ENCODE measurements around the gene OXER1. TPM values are rescaled to one million over a fixed set of nuclear protein-coding genes. Genes with fewer than 3 reads are reported as not detected.
A peak's percentile ranks its signal among the peaks of the same experiment; 100 is the strongest.

OXER1 gene
- under 1 TPM in 1 of 2 experiments, not detected in 1; 0.22 TPM for total RNA-seq
- polyA plus RNA-seq, result under 1 TPM in 2 of 3 donors, not detected in 1; 0.20 to 0.22 TPM
- 0 to 0.49 (median 0.20) reads per million in 6 experiments for total RNA-seq

- H3K27ac Mint-ChIP-seq, result peak within 1 kb of the TSS in 6 of 10 donors; percentile 27 to 73 (median 56)
- H3K27me3 Mint-ChIP-seq, result no peaks in the 10 kb centered on the region
- peaks cover 0 to 8% (median 1%) of the 10 kb centered on the region in 3 donors for H3K36me3 Mint-ChIP-seq
- no peak within 1 kb of the TSS for H3K4me3 Mint-ChIP-seq
- DNase-seq, result no peak
- POLR2A ChIA-PET, result no interaction called here
- H3K4me1 Mint-ChIP-seq, result peaks cover 0 to 11% (median under 1%) of the 10 kb centered on the region in 4 donors
- no peak for ATAC-seq
- no peaks in the 10 kb centered on the region for H3K9me3 Mint-ChIP-seq
Observed at GRCh38 chr2:42764096-42764495, at the start of gene OXER1. Gene OXER1 (minus strand): TSS chr2:42764135. CDS start chr2:42764062, 73 bp downstream.

- Mint-ChIP-seq H3K27me3 (peaks cover 0 to 2% (median 0%) of the 10 kb centered on the region in 5 donors), H3K4me1 (peaks cover 12 to 20% (median 17%) of the 10 kb centered on the region in 4 donors), H3K4me3 (peak overlapping the region in 9 of 10 donors; percentile 26 to 82 (median 71)), H3K27ac (peak overlapping the region in 3 of 10 donors; percentile 27 to 86 (median 76)), H3K36me3 (peaks cover 0 to 4% (median 0%) of the 10 kb centered on the region in 3 donors), H3K9me3 (peaks cover 0 to 6% (median 0%) of the 10 kb centered on the region in 9 donors)
- POLR2A ChIA-PET, result interaction anchor here (0.9 to 1.6 kb wide), 2 partner anchors 158 to 412 kb away, joined by 3 to 4 read pairs; no protein-coding TSS in a partner anchor
- no peak for ATAC-seq
- no peak for DNase-seq
Observed at GRCh38 chr2:42812899-42813479, 49.1 kb upstream of the OXER1 start.

- ATAC-seq (peak; percentile 9 to 22), DNase-seq (peak in 8 of 10 donors; percentile 19 to 60 (median 48))
- POLR2A ChIA-PET, result interaction anchor here (0.5 to 3.7 kb wide), 39 partner anchors 9 to 1550 kb away, joined by 3 to 41 read pairs (median 5); partner anchors contain the start of genes HAAO, KCNG3, PLEKHH2 and PPM1B
- Mint-ChIP-seq H3K4me1 (peaks cover 12 to 20% (median 17%) of the 10 kb centered on the region in 4 donors), H3K36me3 (peaks cover 0 to 4% (median 0%) of the 10 kb centered on the region in 3 donors), H3K4me3 (peak overlapping the region; percentile 87 to 99 (median 96)), H3K27ac (peak overlapping the region; percentile 97 to 100 (median 99)), H3K27me3 (peaks cover 0 to 2% (median 0%) of the 10 kb centered on the region in 5 donors), H3K9me3 (peaks cover 0 to 6% (median 0%) of the 10 kb centered on the region in 9 donors)
Observed at GRCh38 chr2:42810971-42811811, 47.3 kb upstream of the OXER1 start.

GRCh38 chr2:42810121-42810970, 46.4 kb upstream of the OXER1 start:
- DNase-seq (peak; percentile 86 to 99 (median 96)), ATAC-seq (peak; percentile 76 to 79)
- POLR2A ChIA-PET, result interaction anchor here (0.5 to 3.7 kb wide), 43 partner anchors 10 to 1551 kb away, joined by 3 to 41 read pairs (median 5); partner anchors contain the start of genes HAAO, KCNG3, PLEKHH2 and PPM1B
- H3K27me3 Mint-ChIP-seq, result peaks cover 0 to 2% (median 0%) of the 10 kb centered on the region in 5 donors
- H3K4me1 Mint-ChIP-seq, result peaks cover 12 to 20% (median 17%) of the 10 kb centered on the region in 4 donors
- H3K4me3 Mint-ChIP-seq, result peak overlapping the region; percentile 87 to 99 (median 96)
- peaks cover 0 to 6% (median 0%) of the 10 kb centered on the region in 9 donors for H3K9me3 Mint-ChIP-seq
- peaks cover 0 to 4% (median 0%) of the 10 kb centered on the region in 3 donors for H3K36me3 Mint-ChIP-seq
- H3K27ac Mint-ChIP-seq, result peak overlapping the region; percentile 97 to 100 (median 99)

- peaks cover 12 to 20% (median 17%) of the 10 kb centered on the region in 4 donors for H3K4me1 Mint-ChIP-seq
- H3K36me3 Mint-ChIP-seq, result peaks cover 0 to 4% (median 0%) of the 10 kb centered on the region in 3 donors
- ATAC-seq, result peak; percentile 27 to 31
Observed at GRCh38 chr2:42809819-42810120, 45.8 kb upstream of the OXER1 start.

GRCh38 chr2:42809131-42809818, 45.3 kb upstream of the OXER1 start:
- Mint-ChIP-seq H3K27me3 (peaks cover 0 to 2% (median 0%) of the 10 kb centered on the region in 5 donors), H3K27ac (peak overlapping the region; percentile 67 to 100 (median 87)), H3K9me3 (peaks cover 0 to 6% (median 0%) of the 10 kb centered on the region in 9 donors), H3K36me3 (peaks cover 0 to 4% (median 0%) of the 10 kb centered on the region in 3 donors), H3K4me3 (peak overlapping the region; percentile 64 to 93 (median 78)), H3K4me1 (peaks cover 12 to 20% (median 17%) of the 10 kb centered on the region in 4 donors)
- POLR2A ChIA-PET, result interaction anchor here (0.8 to 3.7 kb wide), 12 partner anchors 9 to 1429 kb away, joined by 3 to 41 read pairs (median 8); partner anchors contain the start of genes HAAO and ZFP36L2
- DNase-seq, result no peak
- no peak for ATAC-seq

More at GRCh38 chr2:42809819-42810120, 45.8 kb upstream of the OXER1 start:
- Mint-ChIP-seq H3K27ac (peak overlapping the region; percentile 67 to 100 (median 87)), H3K27me3 (peaks cover 0 to 2% (median 0%) of the 10 kb centered on the region in 5 donors), H3K4me3 (peak overlapping the region; percentile 49 to 93 (median 78)), H3K9me3 (peaks cover 0 to 6% (median 0%) of the 10 kb centered on the region in 9 donors)
- POLR2A ChIA-PET, result interaction anchor here (0.6 to 3.7 kb wide), 26 partner anchors 9 to 1428 kb away, joined by 3 to 41 read pairs (median 7); partner anchors contain the start of genes HAAO, KCNG3, PLEKHH2 and PPM1B
- peak in 1 of 10 donors; percentile 49 for DNase-seq

GRCh38 chr2:42808301-42808700, 44.4 kb upstream of the OXER1 start:
- Mint-ChIP-seq H3K4me1 (peaks cover 12 to 20% (median 17%) of the 10 kb centered on the region in 4 donors), H3K9me3 (peaks cover 0 to 2% (median 0%) of the 10 kb centered on the region in 9 donors), H3K4me3 (peak overlapping the region; percentile 6 to 72 (median 36)), H3K36me3 (peaks cover 0 to 4% (median 0%) of the 10 kb centered on the region in 3 donors), H3K27ac (peak overlapping the region in 7 of 10 donors; percentile 34 to 85 (median 63)), H3K27me3 (peaks cover 0 to 2% (median 0%) of the 10 kb centered on the region in 5 donors)
- POLR2A ChIA-PET, result no interaction called here
- no peak for ATAC-seq
- DNase-seq, result no peak

- H3K4me3 Mint-ChIP-seq, result no peak overlapping the region
- peaks cover 0 to 2% (median 0%) of the 10 kb centered on the region in 9 donors for H3K9me3 Mint-ChIP-seq
- ATAC-seq, result no peak
- peaks cover 7 to 16% (median 11%) of the 10 kb centered on the region in 4 donors for H3K4me1 Mint-ChIP-seq
- DNase-seq, result no peak
- peaks cover 0 to 4% (median 0%) of the 10 kb centered on the region in 3 donors for H3K36me3 Mint-ChIP-seq
- peaks cover 0 to 2% (median 0%) of the 10 kb centered on the region in 5 donors for H3K27me3 Mint-ChIP-seq
- no peak overlapping the region for H3K27ac Mint-ChIP-seq
- POLR2A ChIA-PET, result no interaction called here
Observed at GRCh38 chr2:42806786-42807185, 42.9 kb upstream of the OXER1 start.

GRCh38 chr2:42804891-42805290, 41.0 kb upstream of the OXER1 start:
- Mint-ChIP-seq H3K27me3 (no peaks in the 10 kb centered on the region), H3K4me3 (no peak overlapping the region), H3K36me3 (no peaks in the 10 kb centered on the region), H3K9me3 (no peaks in the 10 kb centered on the region), H3K4me1 (peaks cover 16 to 23% (median 21%) of the 10 kb centered on the region in 4 donors), H3K27ac (no peak overlapping the region)
- ATAC-seq (no peak), DNase-seq (no peak)
- POLR2A ChIA-PET, result interaction anchor here (1.4 kb wide), 1 partner anchor 12 kb away, joined by 6 read pairs; the partner anchor contains the start of gene HAAO

GRCh38 chr2:42804338-42804737, 40.4 kb upstream of the OXER1 start:
- no peaks in the 10 kb centered on the region for H3K27me3 Mint-ChIP-seq
- H3K9me3 Mint-ChIP-seq, result no peaks in the 10 kb centered on the region
- no peaks in the 10 kb centered on the region for H3K36me3 Mint-ChIP-seq
- no peak for DNase-seq
- no peak for ATAC-seq
- POLR2A ChIA-PET, result interaction anchor here (0.6 to 1.4 kb wide), 2 partner anchors 11 to 796 kb away, joined by 3 read pairs; no protein-coding TSS in a partner anchor
- peak overlapping the region in 1 of 10 donors; percentile 28 for H3K27ac Mint-ChIP-seq
- H3K4me1 Mint-ChIP-seq, result peaks cover 16 to 23% (median 19%) of the 10 kb centered on the region in 4 donors
- no peak overlapping the region for H3K4me3 Mint-ChIP-seq

- no peak overlapping the region for H3K4me3 Mint-ChIP-seq
- no peaks in the 10 kb centered on the region for H3K9me3 Mint-ChIP-seq
- no peaks in the 10 kb centered on the region for H3K36me3 Mint-ChIP-seq
- ATAC-seq, result no peak
- H3K27me3 Mint-ChIP-seq, result no peaks in the 10 kb centered on the region
- peaks cover 12 to 17% (median 14%) of the 10 kb centered on the region in 4 donors for H3K4me1 Mint-ChIP-seq
- no peak for DNase-seq
- H3K27ac Mint-ChIP-seq, result no peak overlapping the region
- POLR2A ChIA-PET, result no interaction called here
Observed at GRCh38 chr2:42802150-42802549, 38.2 kb upstream of the OXER1 start.
